Keratinocyte (primary cell): ENCODE measurements around the gene ELF5. TPM values are rescaled to one million over a fixed set of nuclear protein-coding genes. Genes with fewer than 3 reads are reported as not detected.

Experiments
- DNase-seq: peaks from one replicate; pipeline ENCODE4 v3.0.0-alpha.2; 2011; ENCODE audit warnings: low read depth, missing footprints, low spot score
- FAIRE-seq: peaks from 2 replicates; lab custom pipeline; 2011; peaks lifted over from hg19 to GRCh38; lab: Jason Lieb, UNC
- H2AFZ ChIP-seq: 2 replicates; pipeline ENCODE4 v1.6.0; 2012; ENCODE audit warnings: low read length, control low read depth, inconsistent platforms; ENCODE audit not compliant: control insufficient read depth
- H3K27ac ChIP-seq: 2 replicates; pipeline ENCODE4 v1.5.1; 2011; ENCODE audit warnings: low read length; ENCODE audit not compliant: control insufficient read depth, insufficient read depth
- H3K27me3 ChIP-seq: 3 replicates; pipeline ENCODE4 v1.6.0; 2011; ENCODE audit warnings: low read length; ENCODE audit not compliant: control insufficient read depth, insufficient read depth; ENCODE audit errors: extremely low read depth
- H3K36me3 ChIP-seq, 2 experiments: 2 replicates in 1 of 2; 3 replicates in 1 of 2; pipeline ENCODE4 v1.5.1; 2011; ENCODE audit warnings: low read length in 2 of 2, mild to moderate bottlenecking in 1 of 2; ENCODE audit not compliant: control insufficient read depth in 2 of 2, insufficient read depth in 2 of 2; ENCODE audit errors: extremely low read depth in 1 of 2
- H3K4me1 ChIP-seq: 3 replicates; pipeline ENCODE4 v1.5.1; 2011; ENCODE audit warnings: low read length; ENCODE audit not compliant: control insufficient read depth, insufficient read depth; ENCODE audit errors: extremely low read depth
- H3K4me2 ChIP-seq: 3 replicates; pipeline ENCODE4 v1.6.0; 2011; ENCODE audit warnings: low read depth, low read length; ENCODE audit not compliant: control insufficient read depth, insufficient read depth; ENCODE audit errors: extremely low read depth
- H3K4me3 ChIP-seq, 3 experiments: fragments of 200-600 bp in 1 of 3; sonication (generic) in 1 of 3; 2 replicates in 2 of 3; 3 replicates in 1 of 3; pipeline ENCODE4 v1.5.1; 2011 to 2016; ENCODE audit warnings: low read length in 3 of 3, mild to moderate bottlenecking in 3 of 3, control low read depth in 2 of 3, inconsistent platforms in 1 of 3, low read depth in 1 of 3, mixed read lengths in 1 of 3, mixed run types in 1 of 3, moderate library complexity in 1 of 3; ENCODE audit not compliant: control insufficient read depth in 2 of 3, insufficient read depth in 2 of 3; ENCODE audit errors: extremely low read depth in 1 of 3
- H3K79me2 ChIP-seq: 2 replicates; pipeline ENCODE4 v1.6.0; 2012; ENCODE audit warnings: low read length; ENCODE audit not compliant: control insufficient read depth, insufficient read depth
- H3K9ac ChIP-seq: 3 replicates; pipeline ENCODE4 v1.6.0; 2011; ENCODE audit warnings: low read length; ENCODE audit not compliant: control insufficient read depth, insufficient read depth; ENCODE audit errors: extremely low read depth
- H3K9me1 ChIP-seq: 3 replicates; pipeline ENCODE4 v1.6.0; 2011; ENCODE audit warnings: low read length; ENCODE audit not compliant: control insufficient read depth, insufficient read depth; ENCODE audit errors: extremely low read depth
- H3K9me3 ChIP-seq: 2 replicates; pipeline ENCODE4 v1.5.1; 2012; ENCODE audit warnings: low read depth, low read length; ENCODE audit not compliant: control insufficient read depth
- H4K20me1 ChIP-seq: 3 replicates; pipeline ENCODE4 v1.6.0; 2011; ENCODE audit warnings: low read length; ENCODE audit not compliant: control insufficient read depth, insufficient read depth; ENCODE audit errors: extremely low read depth
- CTCF ChIP-seq, 3 experiments: IDR thresholded peaks in 1 of 3; conservative IDR thresholded peaks in 1 of 3; optimal IDR thresholded peaks in 1 of 3; 2 replicates in 2 of 3; 3 replicates in 1 of 3; pipeline versions ENCODE3 to v1.5.1; 2011; ENCODE audit warnings: low read length in 3 of 3, mild to moderate bottlenecking in 3 of 3, moderate library complexity in 2 of 3, control low read depth in 1 of 3, inconsistent platforms in 1 of 3; ENCODE audit not compliant: insufficient read depth in 2 of 3; ENCODE audit errors: extremely low read depth in 1 of 3
- EZH2 ChIP-seq: IDR thresholded peaks from one replicate; pipeline ENCODE4 v1.6.1; 2012; ENCODE audit warnings: inconsistent platforms, mild to moderate bottlenecking, low read length, moderate library complexity
- dilution Hi-C: fragments of 300-500 bp; cut with MboI; formaldehyde crosslinking; loops from one replicate; pipeline ENCODE4 v1.7.0; 2020; ENCODE audit warnings: low sequenced_read_pairs; ENCODE audit not compliant: extremely low pct_ligation_motif_present
- polyA plus RNA-seq, 5 experiments: library from polyadenylated mRNA; depleted of rRNA in 3 of 5; stranded (reverse) in 3 of 5; stranded (forward) in 1 of 5; unstranded in 1 of 5; fragments of >200 nt; gene quantifications; 1 replicate in 1 of 5; 2 replicates in 3 of 5; 3 replicates in 1 of 5; pipeline versions ENCODE4 v1.2.1 to v1.2.3, GENCODE V29; 2011 to 2012; ENCODE audit warnings: missing spikeins in 2 of 5, low read depth in 1 of 5, low replicate concordance in 1 of 5

Gene ELF5
- polyA plus RNA-seq, 1 donor (not counting 4 experiments of a cell fraction or from before 2014, with no cell fraction given) = not detected

- dilution Hi-C loops = no loop called here
- no peak for DNase-seq
- Histone ChIP-seq H2AFZ (no peak overlapping the region), H3K27ac (no peak overlapping the region), H3K4me1 (no peaks in the 10 kb centered on the region), H3K9me3 (no peaks in the 10 kb centered on the region), H3K36me3 (no peaks in the 10 kb centered on the region), H3K9ac (no peak overlapping the region), H4K20me1 (no peaks in the 10 kb centered on the region), H3K4me3 (no peak overlapping the region), H3K4me2 (no peak overlapping the region), H3K9me1 (no peaks in the 10 kb centered on the region), H3K27me3 (no peaks in the 10 kb centered on the region), H3K79me2 (no peaks in the 10 kb centered on the region)
- FAIRE-seq = no peak
- TF ChIP-seq CTCF (optimal IDR thresholded peaks at IDR 0.05 in 1 of 3, IDR thresholded peaks at IDR 0.05 in 1 of 3, conservative IDR thresholded peaks at IDR 0.05 in 1 of 3; ENCODE audit: extremely low read depth in 1 of 3, insufficient read depth in 2 of 3, low read length in 3 of 3) = no peak
- TF ChIP-seq EZH2 = no peak
Measured at GRCh38 chr11:34432822-34433221, 80.8 kb downstream of the ELF5 start.

GRCh38 chr11:34431979-34432378 lies 81.6 kb downstream of the ELF5 start:
- H3K27ac ChIP-seq = no peak overlapping the region
- FAIRE-seq = no peak
- H3K4me1 ChIP-seq = peaks cover 7% of the 10 kb centered on the region
- H3K4me3 ChIP-seq = no peak overlapping the region
- H3K79me2 ChIP-seq = no peaks in the 10 kb centered on the region
- H3K9me3 ChIP-seq = no peaks in the 10 kb centered on the region
- H2AFZ ChIP-seq = no peak overlapping the region
- no peaks in the 10 kb centered on the region for H4K20me1 ChIP-seq
- dilution Hi-C loops = no loop called here
- H3K27me3 ChIP-seq = no peaks in the 10 kb centered on the region
- no peak for TF ChIP-seq CTCF (optimal IDR thresholded peaks at IDR 0.05 in 1 of 3, IDR thresholded peaks at IDR 0.05 in 1 of 3, conservative IDR thresholded peaks at IDR 0.05 in 1 of 3; ENCODE audit: extremely low read depth in 1 of 3, insufficient read depth in 2 of 3, low read length in 3 of 3)
- no peak for TF ChIP-seq EZH2
- no peaks in the 10 kb centered on the region for H3K36me3 ChIP-seq
- H3K9ac ChIP-seq = no peak overlapping the region
- DNase-seq = no peak
- no peak overlapping the region for H3K4me2 ChIP-seq
- no peaks in the 10 kb centered on the region for H3K9me1 ChIP-seq

Other genes starting within 250 kb of the ELF5 start
- 1.0 to 2.5 TPM (median 1.6 TPM) in 3 replicates for gene ABTB2, start 155.8 kb downstream of the ELF5 start, polyA plus RNA-seq
- gene CAT, start 74.9 kb downstream of the ELF5 start, polyA plus RNA-seq = 83.9 to 104 TPM (median 94.8 TPM) in 3 replicates
- 64.1 to 74.7 TPM (median 64.2 TPM) in 3 replicates for gene EHF, start 107.3 kb upstream of the ELF5 start, polyA plus RNA-seq